ENCODE results near the gene PCYT1B. TPM values are rescaled to one million over a fixed set of nuclear protein-coding genes. Genes with fewer than 3 reads are reported as not detected.

PCYT1B gene
- total RNA-seq, 4 donors from 2014 or later, result 0.04 to 0.78 (median 0.20) TPM; not detected in 1

DNA sequence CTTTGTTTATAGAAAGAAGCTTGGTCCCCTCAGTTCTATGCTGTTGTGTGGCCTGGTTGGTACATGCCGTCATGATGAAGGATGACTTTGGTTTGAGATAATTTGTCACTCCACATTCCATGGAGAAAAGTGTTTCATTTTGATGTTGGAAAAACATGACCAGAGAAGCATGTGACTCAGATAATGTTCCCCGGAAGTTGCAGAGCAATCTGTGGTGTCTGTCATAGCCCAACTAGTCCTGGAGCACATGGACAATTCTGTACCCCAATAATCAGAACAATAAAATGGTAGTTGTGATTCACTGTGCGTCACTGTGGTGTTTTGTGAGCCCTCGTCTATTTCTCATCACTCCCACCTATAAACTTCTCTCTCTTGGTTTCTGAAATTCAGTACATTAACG lies 97.0 kb downstream of the PCYT1B start:
- DNase-seq (ENCODE audit: low spot score in 2 of 2), result no peak
- intact Hi-C loops (cut with DNase I; ENCODE audit: low total_unique reads), result no loop called here
- 85 to 93% methylated on average over 5 of the region's 5 CpGs for WGBS, 2 donors

DNA sequence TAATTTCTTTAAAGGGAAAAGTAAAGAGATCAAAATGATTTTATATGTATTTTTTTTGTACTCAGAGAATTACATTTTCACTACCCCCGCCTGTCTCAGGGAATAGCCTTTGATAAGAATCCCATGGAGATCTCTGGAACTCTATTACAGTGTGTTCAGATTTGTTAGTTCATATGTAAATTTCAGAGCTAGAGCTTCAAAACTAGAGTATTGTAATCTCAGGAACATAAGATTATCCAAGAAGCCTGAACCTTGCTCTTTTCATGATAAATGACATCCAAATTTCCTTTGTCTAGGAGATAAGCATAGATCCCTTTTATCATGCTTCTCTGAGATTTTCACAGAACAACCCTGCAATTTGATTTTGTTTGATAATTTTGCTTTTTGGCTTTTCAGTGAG lies 99.2 kb downstream of the PCYT1B start:
- WGBS, 2 donors, result 88 to 100% methylated on average over 1 of the region's 1 CpG
- no peak overlapping the region for H3K4me3 ChIP-seq (ENCODE audit: low read depth, poor library complexity, severe bottlenecking)
- no peak for TF ChIP-seq POLR2A (IDR thresholded peaks at IDR 0.05)
- no peak for TF ChIP-seq CTCF (IDR thresholded peaks at IDR 0.05)
- no peak for DNase-seq (ENCODE audit: low spot score in 2 of 2)
- intact Hi-C loops (cut with DNase I; ENCODE audit: low total_unique reads), result no loop called here

More for the DNA sequence above, 97.0 kb downstream of the PCYT1B start:
- H3K4me3 ChIP-seq (ENCODE audit: low read depth, poor library complexity, severe bottlenecking), result no peak overlapping the region
- TF ChIP-seq POLR2A (IDR thresholded peaks at IDR 0.05), result no peak
- no peak for TF ChIP-seq CTCF (IDR thresholded peaks at IDR 0.05)

DNA sequence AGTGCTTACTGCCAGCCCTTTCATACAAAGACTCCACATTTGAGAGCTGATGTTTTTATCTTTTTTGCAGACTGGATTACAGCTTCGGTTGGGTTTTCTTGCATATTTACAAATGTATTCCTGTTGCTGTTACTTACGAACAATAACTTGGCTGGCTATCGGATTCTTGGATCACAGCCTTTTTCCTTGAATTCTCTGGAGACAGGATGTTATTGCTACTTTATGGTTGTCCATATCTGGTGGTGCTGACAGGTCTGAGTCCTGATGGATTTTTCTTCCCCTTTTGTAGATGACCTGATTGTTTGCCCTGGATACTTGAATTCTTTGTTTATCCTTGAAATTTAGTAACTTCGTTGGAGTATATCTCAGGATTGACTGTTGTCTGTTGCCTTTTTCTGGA lies 104.4 kb downstream of the PCYT1B start:
- no peak overlapping the region for H3K4me3 ChIP-seq (ENCODE audit: low read depth, poor library complexity, severe bottlenecking)
- WGBS, 2 donors, result 48 to 60% methylated on average over 4 of the region's 4 CpGs
- TF ChIP-seq POLR2A (IDR thresholded peaks at IDR 0.05) (no peak), CTCF (IDR thresholded peaks at IDR 0.05) (no peak)
- DNase-seq (ENCODE audit: low spot score in 2 of 2), result no peak
- intact Hi-C loops (cut with DNase I; ENCODE audit: low total_unique reads), result no loop called here

DNA sequence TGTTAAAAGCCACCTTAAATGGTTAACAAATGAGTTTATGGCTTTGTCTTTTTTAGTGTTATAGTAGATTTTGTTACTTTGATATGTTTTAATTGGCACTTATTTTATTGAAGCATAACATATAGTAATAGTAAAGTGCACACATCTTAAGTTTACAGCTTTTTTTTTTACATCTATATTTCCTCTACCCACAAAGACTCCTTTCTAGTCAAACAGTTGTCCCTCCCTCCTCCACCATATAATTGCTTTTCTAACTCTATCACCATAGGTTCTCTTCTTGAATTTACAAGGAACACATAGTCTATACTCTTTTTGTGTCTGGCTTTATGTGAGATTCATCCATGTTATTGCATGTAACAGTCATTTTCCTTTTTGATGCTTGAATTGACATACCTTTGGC lies 110.6 kb downstream of the PCYT1B start:
- no peak overlapping the region for H3K4me3 ChIP-seq (ENCODE audit: low read depth, poor library complexity, severe bottlenecking)
- DNase-seq (ENCODE audit: low spot score in 2 of 2), result no peak
- intact Hi-C loops (cut with DNase I; ENCODE audit: low total_unique reads), result no loop called here
- TF ChIP-seq POLR2A (IDR thresholded peaks at IDR 0.05) (no peak), CTCF (IDR thresholded peaks at IDR 0.05) (no peak)

DNA sequence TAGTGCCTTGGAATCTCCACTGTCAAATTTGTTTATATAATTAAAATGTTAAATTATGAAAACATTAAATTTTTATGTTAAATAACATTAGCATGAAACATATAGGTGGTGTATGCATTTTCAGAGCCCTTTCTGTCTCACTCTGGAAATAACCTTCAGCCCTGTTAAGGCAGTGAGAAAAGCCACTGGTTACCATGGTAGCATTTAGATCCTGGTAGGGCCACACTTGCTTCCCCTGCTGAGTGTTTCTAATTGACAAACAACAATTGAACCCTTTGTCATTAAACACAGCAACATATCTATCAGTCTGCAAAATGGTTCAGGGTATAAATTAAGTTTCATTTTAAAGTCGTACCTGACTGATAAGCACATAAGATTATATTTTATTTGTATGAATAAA lies 118.5 kb downstream of the PCYT1B start:
- intact Hi-C loops (cut with DNase I; ENCODE audit: low total_unique reads), result no loop called here
- TF ChIP-seq POLR2A (IDR thresholded peaks at IDR 0.05) (no peak), CTCF (IDR thresholded peaks at IDR 0.05) (no peak)
- H3K4me3 ChIP-seq (ENCODE audit: low read depth, poor library complexity, severe bottlenecking), result no peak overlapping the region
- WGBS, 2 donors, result 71 to 81% methylated on average over 1 of the region's 1 CpG
- no peak for DNase-seq (ENCODE audit: low spot score in 2 of 2)

- no peak for DNase-seq (ENCODE audit: low spot score in 2 of 2)
- H3K4me3 ChIP-seq (ENCODE audit: low read depth, poor library complexity, severe bottlenecking), result no peak overlapping the region
- TF ChIP-seq POLR2A (IDR thresholded peaks at IDR 0.05), result no peak
- TF ChIP-seq CTCF (IDR thresholded peaks at IDR 0.05), result no peak
- WGBS, 2 donors, result 80 to 98% methylated on average over 2 of the region's 2 CpGs
- intact Hi-C loops (cut with DNase I; ENCODE audit: low total_unique reads), result no loop called here
Measured at GRCh38 chrX:24526616-24527015, 120.5 kb downstream of the PCYT1B start.

Measured in lower leg skin (tissue), 4 donors.